ENCODE results near the gene ZNF343. TPM values are rescaled to one million over a fixed set of nuclear protein-coding genes. Genes with fewer than 3 reads are reported as not detected.

Gene ZNF343
- total RNA-seq, 1 experiment from 2014 or later = 8.5 TPM

- peak; percentile 96 for DNase-seq (ENCODE audit: low spot score)
These were observed 35.2 kb downstream of the ZNF343 start for GRCh38 chr20:2473516-2473915.

GRCh38 chr20:2470423-2471193 lies 38.1 kb downstream of the ZNF343 start, which contains the start of gene SNRPB:
SNRPB (minus strand) TSS chr20:2470789; CDS start chr20:2470690, 99 bp downstream.
- DNase-seq (ENCODE audit: low spot score) = peak; percentile 99

- peak; percentile 56 for DNase-seq (ENCODE audit: low spot score)
These were observed 38.7 kb downstream of the ZNF343 start for GRCh38 chr20:2469991-2470422.

- no peak for DNase-seq (ENCODE audit: low spot score)
These were observed 39.9 kb downstream of the ZNF343 start for GRCh38 chr20:2468581-2469407.

- no peak for DNase-seq (ENCODE audit: low spot score)
These were observed 41.3 kb downstream of the ZNF343 start for GRCh38 chr20:2467412-2467811.

GRCh38 chr20:2465100-2465499 lies 43.6 kb downstream of the ZNF343 start:
- no peak for DNase-seq (ENCODE audit: low spot score)

GRCh38 chr20:2463616-2464365 lies 44.9 kb downstream of the ZNF343 start:
- no peak for DNase-seq (ENCODE audit: low spot score)

GRCh38 chr20:2462484-2462883 lies 46.2 kb downstream of the ZNF343 start:
- DNase-seq (ENCODE audit: low spot score) = no peak

- no peak for DNase-seq (ENCODE audit: low spot score)
These were observed 47.8 kb downstream of the ZNF343 start for GRCh38 chr20:2460752-2461424.

- no peak for DNase-seq (ENCODE audit: low spot score)
These were observed 48.5 kb downstream of the ZNF343 start for GRCh38 chr20:2459981-2460751.

- DNase-seq (ENCODE audit: low spot score) = no peak
These were observed 49.7 kb downstream of the ZNF343 start for GRCh38 chr20:2458919-2459499.

GRCh38 chr20:2455771-2456497 lies 52.8 kb downstream of the ZNF343 start:
- no peak for DNase-seq (ENCODE audit: low spot score)

- DNase-seq (ENCODE audit: low spot score) = no peak
These were observed 54.9 kb downstream of the ZNF343 start for GRCh38 chr20:2453792-2454191.

- peak; percentile 70 for DNase-seq (ENCODE audit: low spot score)
These were observed 56.6 kb downstream of the ZNF343 start for GRCh38 chr20:2451939-2452732.

GRCh38 chr20:2451422-2451821 lies 57.3 kb downstream of the ZNF343 start:
- no peak for DNase-seq (ENCODE audit: low spot score)

- no peak for DNase-seq (ENCODE audit: low spot score)
These were observed 59.3 kb downstream of the ZNF343 start for GRCh38 chr20:2449386-2449785.

- peak; percentile 6 for DNase-seq (ENCODE audit: low spot score)
These were observed 61.9 kb downstream of the ZNF343 start for GRCh38 chr20:2446845-2447244.

All from A172 (cell line).